GM06990 (cell line): ENCODE results near the gene AP1M1.

Source experiments
- DNase-seq: peaks from one replicate; pipeline ENCODE4 v3.0.0-alpha.2; 2011; ENCODE audit not compliant: insufficient read length; ENCODE audit errors: extremely low read depth
- H3K27me3 ChIP-seq: replicated peaks from 2 replicates; pipeline ENCODE4 v1.6.0; 2011; ENCODE audit warnings: low read length; ENCODE audit not compliant: control insufficient read depth, insufficient read depth
- H3K36me3 ChIP-seq: 2 replicates; pipeline ENCODE4 v1.5.1; 2011; ENCODE audit warnings: low read length; ENCODE audit not compliant: control insufficient read depth, insufficient read depth
- H3K4me3 ChIP-seq: replicated peaks from 2 replicates; pipeline ENCODE4 v1.5.1; 2011; ENCODE audit warnings: low read depth, mild to moderate bottlenecking, control low read depth, low read length
- TF ChIP-seq, protein P1 (sequence below): IDR thresholded peaks from 2 replicates; pipeline ENCODE4 v1.5.1; 2011; ENCODE audit warnings: low read length, control low read depth, mild to moderate bottlenecking, inconsistent platforms; ENCODE audit not compliant: insufficient read depth, poor library complexity, severe bottlenecking

Gene AP1M1

DNA sequence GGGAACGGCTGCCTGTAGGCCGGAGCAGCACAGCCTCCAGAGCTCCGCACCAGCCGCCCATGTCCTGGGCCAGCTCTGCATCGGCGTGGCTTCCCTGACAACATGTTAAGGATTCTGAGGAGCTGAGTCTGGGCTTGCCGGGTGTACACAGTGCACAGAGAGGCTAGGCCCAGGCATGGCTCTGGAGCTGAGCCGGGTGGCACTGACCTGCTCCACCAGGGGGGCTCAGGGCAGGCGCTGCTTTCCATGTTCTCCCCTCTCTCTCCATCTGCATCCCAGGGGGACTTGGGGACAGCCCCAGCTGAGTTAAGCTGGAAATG, 31.6 kb downstream of the AP1M1 start:
- Histone ChIP-seq H3K4me3 (no peak overlapping the region), H3K27me3 (no peaks in the 10 kb centered on the region), H3K36me3 (peaks cover 59% of the 10 kb centered on the region)
- TF ChIP-seq, protein P1, sequence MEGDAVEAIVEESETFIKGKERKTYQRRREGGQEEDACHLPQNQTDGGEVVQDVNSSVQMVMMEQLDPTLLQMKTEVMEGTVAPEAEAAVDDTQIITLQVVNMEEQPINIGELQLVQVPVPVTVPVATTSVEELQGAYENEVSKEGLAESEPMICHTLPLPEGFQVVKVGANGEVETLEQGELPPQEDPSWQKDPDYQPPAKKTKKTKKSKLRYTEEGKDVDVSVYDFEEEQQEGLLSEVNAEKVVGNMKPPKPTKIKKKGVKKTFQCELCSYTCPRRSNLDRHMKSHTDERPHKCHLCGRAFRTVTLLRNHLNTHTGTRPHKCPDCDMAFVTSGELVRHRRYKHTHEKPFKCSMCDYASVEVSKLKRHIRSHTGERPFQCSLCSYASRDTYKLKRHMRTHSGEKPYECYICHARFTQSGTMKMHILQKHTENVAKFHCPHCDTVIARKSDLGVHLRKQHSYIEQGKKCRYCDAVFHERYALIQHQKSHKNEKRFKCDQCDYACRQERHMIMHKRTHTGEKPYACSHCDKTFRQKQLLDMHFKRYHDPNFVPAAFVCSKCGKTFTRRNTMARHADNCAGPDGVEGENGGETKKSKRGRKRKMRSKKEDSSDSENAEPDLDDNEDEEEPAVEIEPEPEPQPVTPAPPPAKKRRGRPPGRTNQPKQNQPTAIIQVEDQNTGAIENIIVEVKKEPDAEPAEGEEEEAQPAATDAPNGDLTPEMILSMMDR: no peak
- no peak for DNase-seq

DNA sequence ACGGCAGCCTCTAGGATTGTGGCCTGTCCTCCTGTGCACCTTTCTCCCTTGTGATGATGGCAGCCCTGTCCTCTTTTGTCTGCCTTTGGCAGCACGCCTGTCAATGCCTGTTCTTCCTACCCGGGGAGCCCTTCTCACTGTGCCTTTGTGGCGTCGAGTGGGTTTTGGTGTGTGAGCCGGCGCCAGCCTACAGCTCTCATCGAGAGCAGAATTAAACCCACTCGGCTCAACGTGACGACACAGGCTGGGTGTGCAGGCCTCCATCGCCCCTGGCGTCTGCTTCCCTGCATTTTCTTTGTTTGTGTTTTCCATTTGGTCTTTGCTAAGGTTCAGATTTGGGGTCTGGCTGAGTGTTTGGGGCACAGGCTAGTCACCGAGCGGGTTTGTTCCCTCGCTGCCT, 34.4 kb downstream of the AP1M1 start:
- TF ChIP-seq, protein P1: no peak
- DNase-seq: no peak
- no peaks in the 10 kb centered on the region for H3K27me3 ChIP-seq
- H3K4me3 ChIP-seq: no peak overlapping the region
- H3K36me3 ChIP-seq: peaks cover 44% of the 10 kb centered on the region

DNA sequence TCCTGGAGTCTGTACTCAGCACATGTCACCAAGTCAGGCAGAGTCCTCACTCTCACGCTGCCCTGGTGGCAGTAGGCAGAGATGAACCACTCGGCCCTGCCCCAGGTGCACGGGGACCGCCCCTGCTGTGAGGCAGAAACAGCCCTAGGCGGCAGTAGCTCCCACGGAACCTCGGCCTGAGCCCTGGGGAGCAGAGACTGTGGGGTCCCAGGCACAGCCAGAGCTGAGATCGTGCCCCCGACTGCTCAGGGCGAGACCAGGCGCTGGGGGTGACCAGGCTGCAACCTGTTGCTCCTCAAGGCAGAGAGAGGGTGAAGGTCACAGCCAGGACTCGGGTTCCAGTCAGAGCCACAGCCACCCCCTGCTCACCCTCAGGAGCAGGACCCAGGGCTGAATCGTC, 34.9 kb downstream of the AP1M1 start:
- Histone ChIP-seq H3K27me3 (no peaks in the 10 kb centered on the region), H3K36me3 (peaks cover 39% of the 10 kb centered on the region), H3K4me3 (no peak overlapping the region)
- TF ChIP-seq, protein P1: no peak
- DNase-seq: no peak

DNA sequence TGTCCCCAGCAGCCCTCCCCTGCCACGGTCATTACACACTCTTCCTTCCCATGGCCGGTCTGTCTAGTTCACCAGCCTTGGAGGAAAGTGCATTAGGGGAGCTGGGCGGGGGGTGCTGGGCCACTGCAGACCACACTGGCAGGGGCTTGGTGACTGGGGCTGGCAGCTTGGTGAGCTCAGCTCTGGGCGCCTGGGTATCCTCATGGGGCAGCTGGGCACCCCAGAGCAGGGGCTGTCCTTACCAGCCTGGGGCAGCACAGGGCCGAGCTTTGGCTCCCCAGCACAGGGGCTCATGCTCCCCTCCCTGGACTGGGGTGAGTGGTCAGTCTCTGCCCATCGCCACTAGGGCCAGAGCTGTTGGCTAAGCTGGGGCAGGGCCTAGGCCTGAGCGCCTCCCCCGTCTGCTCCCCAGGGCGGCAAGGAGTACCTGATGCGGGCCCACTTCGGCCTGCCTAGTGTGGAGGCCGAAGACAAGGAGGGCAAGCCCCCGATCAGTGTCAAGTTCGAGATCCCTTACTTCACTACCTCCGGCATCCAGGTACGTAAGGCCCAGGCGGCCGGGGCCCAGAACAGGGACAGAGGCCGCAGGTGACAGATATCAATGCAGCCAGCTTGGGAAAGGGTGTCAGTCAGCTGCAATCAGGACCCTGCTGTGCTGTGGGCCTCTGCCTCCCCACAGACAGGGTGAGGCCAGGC, 35.5 kb downstream of the AP1M1 start:
- Histone ChIP-seq H3K36me3 (peaks cover 33% of the 10 kb centered on the region), H3K4me3 (no peak overlapping the region), H3K27me3 (no peaks in the 10 kb centered on the region)
- no peak for DNase-seq
- TF ChIP-seq, protein P1: no peak

DNA sequence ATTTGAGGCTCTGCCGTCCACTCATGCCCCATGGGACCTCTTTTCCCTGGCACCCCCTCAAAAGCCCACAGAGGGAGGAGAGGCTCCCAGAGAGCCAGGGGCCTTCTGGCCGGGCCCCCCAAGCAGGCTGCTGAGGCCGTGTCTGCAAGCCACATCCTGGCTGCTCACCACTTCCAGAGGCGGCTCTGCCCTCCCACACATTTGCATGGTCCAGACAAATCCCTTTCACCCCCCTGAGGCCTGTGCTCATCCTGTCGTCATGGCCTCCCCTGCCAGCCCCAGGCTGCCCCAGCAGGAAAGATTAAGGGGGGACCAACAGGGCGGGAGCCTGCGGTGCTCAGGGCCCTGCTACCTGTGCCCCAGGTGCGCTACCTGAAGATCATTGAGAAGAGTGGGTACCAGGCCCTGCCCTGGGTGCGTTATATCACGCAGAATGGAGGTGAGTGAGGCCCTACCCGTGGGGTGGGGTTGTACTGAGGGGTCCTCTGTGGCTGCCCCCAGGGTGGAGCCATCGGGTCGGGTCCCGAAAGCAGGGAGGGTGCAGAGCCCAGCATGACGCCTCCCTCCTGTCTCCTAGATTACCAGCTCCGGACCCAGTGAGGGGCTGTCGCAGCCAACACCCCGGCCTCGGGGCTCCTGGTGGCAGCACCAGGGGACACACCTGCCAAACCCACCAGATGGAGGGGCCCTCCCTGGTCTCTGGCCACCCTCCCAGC, 36.3 kb downstream of the AP1M1 start:
- Histone ChIP-seq H3K27me3 (no peaks in the 10 kb centered on the region), H3K4me3 (no peak overlapping the region), H3K36me3 (peaks cover 27% of the 10 kb centered on the region)
- no peak for DNase-seq
- TF ChIP-seq, protein P1: no peak
